Measurements from ENCODE around the gene CCDC107. TPM values are rescaled to one million over a fixed set of nuclear protein-coding genes. Genes with fewer than 3 reads are reported as not detected.
A peak's percentile ranks its signal among the peaks of the same experiment; 100 is the strongest.

The CCDC107 gene
- total and polyA plus RNA-seq, 12 donors = 27.9 to 198 (median 40.5) TPM

DNA sequence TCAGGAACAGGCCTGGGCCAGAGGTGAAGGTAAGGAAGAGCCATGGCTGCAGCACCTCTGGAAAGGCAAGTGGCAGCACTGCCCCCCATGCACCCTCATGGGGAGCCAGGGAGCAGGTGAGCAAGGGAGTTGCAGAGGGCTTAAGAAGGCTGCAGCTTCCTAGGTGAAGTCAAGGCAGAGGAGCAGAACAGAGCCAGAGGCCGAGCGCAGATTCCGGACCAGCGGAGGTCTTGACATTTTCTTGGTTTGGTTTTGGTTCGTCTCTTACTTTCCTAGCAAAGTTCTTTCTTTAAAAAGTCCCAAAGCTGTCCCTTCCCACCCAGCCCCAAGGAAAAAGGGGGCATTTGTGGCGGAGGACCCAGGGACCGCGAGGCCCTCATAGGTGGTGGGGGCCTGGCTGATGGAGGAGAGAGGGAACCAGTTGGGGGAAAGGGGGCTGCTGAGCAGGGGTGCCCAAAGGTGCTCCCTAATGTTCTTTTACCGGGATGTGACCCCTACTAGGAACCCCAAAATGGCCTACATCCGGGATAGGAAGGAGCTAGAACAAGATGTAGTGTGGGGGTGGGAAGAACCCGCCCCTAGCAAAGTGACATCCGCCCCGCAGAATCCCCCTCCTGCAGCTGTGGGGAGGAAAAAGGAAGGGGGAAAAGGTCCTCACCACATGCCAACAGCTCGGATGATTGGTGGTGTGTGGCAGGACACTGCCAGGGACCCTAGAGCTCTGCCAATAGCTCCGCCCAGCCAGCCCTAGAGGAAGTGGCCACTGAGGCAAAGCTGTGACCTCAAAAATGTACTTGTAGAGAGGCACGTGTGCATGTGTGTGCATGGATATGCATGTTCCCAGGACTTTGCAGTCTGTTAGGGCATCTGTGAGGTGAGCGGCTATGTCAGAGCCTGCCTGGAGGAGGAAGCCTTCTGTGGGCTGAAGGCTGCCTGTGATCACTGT, 39.0 kb upstream of the CCDC107 start:
- no peak for TF ChIP-seq POLR2A (IDR thresholded peaks at IDR 0.05)
- TF ChIP-seq, protein P1, sequence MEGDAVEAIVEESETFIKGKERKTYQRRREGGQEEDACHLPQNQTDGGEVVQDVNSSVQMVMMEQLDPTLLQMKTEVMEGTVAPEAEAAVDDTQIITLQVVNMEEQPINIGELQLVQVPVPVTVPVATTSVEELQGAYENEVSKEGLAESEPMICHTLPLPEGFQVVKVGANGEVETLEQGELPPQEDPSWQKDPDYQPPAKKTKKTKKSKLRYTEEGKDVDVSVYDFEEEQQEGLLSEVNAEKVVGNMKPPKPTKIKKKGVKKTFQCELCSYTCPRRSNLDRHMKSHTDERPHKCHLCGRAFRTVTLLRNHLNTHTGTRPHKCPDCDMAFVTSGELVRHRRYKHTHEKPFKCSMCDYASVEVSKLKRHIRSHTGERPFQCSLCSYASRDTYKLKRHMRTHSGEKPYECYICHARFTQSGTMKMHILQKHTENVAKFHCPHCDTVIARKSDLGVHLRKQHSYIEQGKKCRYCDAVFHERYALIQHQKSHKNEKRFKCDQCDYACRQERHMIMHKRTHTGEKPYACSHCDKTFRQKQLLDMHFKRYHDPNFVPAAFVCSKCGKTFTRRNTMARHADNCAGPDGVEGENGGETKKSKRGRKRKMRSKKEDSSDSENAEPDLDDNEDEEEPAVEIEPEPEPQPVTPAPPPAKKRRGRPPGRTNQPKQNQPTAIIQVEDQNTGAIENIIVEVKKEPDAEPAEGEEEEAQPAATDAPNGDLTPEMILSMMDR (IDR thresholded peaks at IDR 0.05) = no peak
- Histone ChIP-seq H3K9me3 (replicated peaks in 1 of 3) (no peaks in the 10 kb centered on the region), H3K4me3 (no peak overlapping the region), H3K27ac (peak overlapping the region in 1 of 5 donors; percentile 10), H3K27me3 (no peaks in the 10 kb centered on the region), H3K4me1 (replicated peaks in 1 of 2) (peaks cover 0 to 7% of the 10 kb centered on the region in 2 donors), H3K36me3 (replicated peaks in 1 of 2) (no peaks in the 10 kb centered on the region)
- 80 to 97% (median 82%) methylated on average over 14 to 17 of the region's 17 CpGs for WGBS, 4 donors
- intact Hi-C loops (cut with DNase I) = no loop called here
- DNase-seq = peak in 1 of 7 donors; percentile 46

DNA sequence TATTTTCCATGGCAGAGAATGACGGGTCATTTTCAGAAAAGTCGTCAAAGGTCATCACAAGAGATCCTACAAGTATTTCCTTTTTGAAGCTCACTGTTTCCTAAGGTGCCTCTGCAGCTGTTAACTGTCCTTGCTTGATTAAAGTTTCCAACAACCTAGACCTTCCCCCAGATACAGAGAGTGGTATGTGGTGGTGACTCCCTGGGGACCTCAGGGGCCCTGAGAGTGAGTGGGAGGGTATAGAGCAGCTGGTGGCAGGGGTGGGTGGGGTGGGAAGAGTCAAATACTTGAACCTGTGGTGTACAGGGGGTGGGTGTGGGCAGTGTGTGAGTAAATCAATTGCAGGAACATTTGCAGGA, 38.3 kb upstream of the CCDC107 start:
- peaks cover 0 to 7% of the 10 kb centered on the region in 2 donors for H3K4me1 ChIP-seq (replicated peaks in 1 of 2)
- H3K9me3 ChIP-seq (replicated peaks in 1 of 3) = no peaks in the 10 kb centered on the region
- no peak overlapping the region for H3K27ac ChIP-seq
- H3K4me3 ChIP-seq = no peak overlapping the region
- no peaks in the 10 kb centered on the region for H3K36me3 ChIP-seq (replicated peaks in 1 of 2)
- intact Hi-C loops (cut with DNase I) = no loop called here
- DNase-seq = no peak
- TF ChIP-seq POLR2A (IDR thresholded peaks at IDR 0.05) = no peak
- TF ChIP-seq, protein P1 (IDR thresholded peaks at IDR 0.05) = no peak
- WGBS, 4 donors = 55 to 73% (median 57%) methylated on average over 2 of the region's 2 CpGs
- no peaks in the 10 kb centered on the region for H3K27me3 ChIP-seq

DNA sequence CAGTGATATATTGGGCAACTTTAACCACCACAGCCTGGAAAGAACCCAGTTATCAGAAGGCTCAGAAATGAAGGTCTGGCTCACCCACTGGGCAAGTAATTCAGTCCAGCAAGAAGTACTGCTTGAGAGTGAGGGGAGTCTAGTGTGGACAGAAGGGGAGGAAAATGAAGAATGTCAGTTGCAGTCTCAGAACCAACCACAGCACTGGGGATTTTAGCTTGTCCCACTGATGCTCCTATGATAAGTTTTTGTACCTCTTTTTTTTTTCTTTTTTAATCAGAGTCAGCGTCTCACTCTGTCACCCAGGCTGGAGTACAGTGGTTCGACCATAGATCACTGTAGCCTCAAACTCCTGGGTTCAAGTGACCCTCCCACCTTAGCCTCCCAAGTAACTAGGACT, 30.5 kb upstream of the CCDC107 start:
- Histone ChIP-seq H3K9me3 (replicated peaks in 1 of 3) (no peaks in the 10 kb centered on the region), H3K27ac (no peak overlapping the region), H3K27me3 (no peaks in the 10 kb centered on the region), H3K36me3 (replicated peaks in 1 of 2) (no peaks in the 10 kb centered on the region), H3K4me1 (replicated peaks in 1 of 2) (no peaks in the 10 kb centered on the region), H3K4me3 (no peak overlapping the region)
- no peak for DNase-seq
- intact Hi-C loops (cut with DNase I) = no loop called here
- TF ChIP-seq, protein P1 (IDR thresholded peaks at IDR 0.05) = no peak
- TF ChIP-seq POLR2A (IDR thresholded peaks at IDR 0.05) = no peak
- WGBS, 4 donors = 87 to 100% (median 91%) methylated on average over 2 of the region's 2 CpGs

DNA sequence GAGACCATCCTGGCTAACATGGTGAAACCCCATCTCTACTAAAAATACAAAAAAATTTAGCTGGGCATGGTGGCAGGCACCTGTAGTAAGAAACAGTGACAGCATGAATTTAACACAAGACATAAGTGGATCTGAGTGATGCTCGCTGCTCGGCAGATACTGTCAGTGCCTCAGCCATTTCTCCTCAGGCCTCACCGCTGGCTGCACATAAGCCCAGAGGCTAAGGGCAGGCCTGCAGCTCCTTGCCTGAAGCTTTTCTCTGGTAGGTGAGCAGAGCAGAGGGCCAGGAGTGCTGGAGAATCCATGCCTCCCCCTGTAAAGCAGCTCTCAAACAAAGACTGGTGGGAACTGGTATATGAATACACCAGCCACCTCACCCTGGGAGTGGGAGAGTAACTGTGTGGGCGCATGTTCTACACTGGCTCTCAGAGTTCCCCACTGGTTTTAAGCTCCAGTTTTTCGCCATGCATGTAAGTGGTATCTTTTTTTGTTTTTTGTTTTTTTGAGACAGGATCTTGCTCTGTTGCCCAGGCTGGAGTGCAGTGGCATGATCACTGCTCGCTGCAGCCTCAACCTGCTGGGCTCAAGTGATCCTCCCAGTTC, 29.6 kb upstream of the CCDC107 start:
- 82 to 97% (median 94%) methylated on average over 6 of the region's 6 CpGs for WGBS, 4 donors
- Histone ChIP-seq H3K36me3 (replicated peaks in 1 of 2) (no peaks in the 10 kb centered on the region), H3K27ac (no peak overlapping the region), H3K27me3 (no peaks in the 10 kb centered on the region), H3K4me1 (replicated peaks in 1 of 2) (no peaks in the 10 kb centered on the region), H3K9me3 (replicated peaks in 1 of 3) (no peaks in the 10 kb centered on the region), H3K4me3 (no peak overlapping the region)
- no peak for TF ChIP-seq POLR2A (IDR thresholded peaks at IDR 0.05)
- TF ChIP-seq, protein P1 (IDR thresholded peaks at IDR 0.05) = no peak
- DNase-seq = no peak
- intact Hi-C loops (cut with DNase I) = no loop called here

All from adrenal gland (tissue), 12 donors.